GM12874 (cell line): ENCODE measurements around the gene TBX21.

ENCODE experiments used
- CTCF ChIP-seq: IDR thresholded peaks from 2 replicates; pipeline ENCODE4 v1.5.1; 2011; ENCODE audit warnings: low read depth, mild to moderate bottlenecking, control low read depth, low read length, moderate library complexity; ENCODE audit not compliant: insufficient read depth

The TBX21 gene

GRCh38 chr17:47694581-47695428 is 38.2 kb upstream of the TBX21 start:
- no peak for TF ChIP-seq CTCF

GRCh38 chr17:47695429-47696376 is 37.3 kb upstream of the TBX21 start:
- TF ChIP-seq CTCF, result no peak

GRCh38 chr17:47696717-47697642 is 36.1 kb upstream of the TBX21 start:
- no peak for TF ChIP-seq CTCF

- no peak for TF ChIP-seq CTCF
These were observed 34.9 kb upstream of the TBX21 start for GRCh38 chr17:47697906-47698711.

- TF ChIP-seq CTCF, result peak; percentile 89
These were observed 34.1 kb upstream of the TBX21 start for GRCh38 chr17:47698749-47699535.

- TF ChIP-seq CTCF, result no peak
These were observed 33.5 kb upstream of the TBX21 start for GRCh38 chr17:47699536-47699840.
